B cell (primary cell): ENCODE measurements around the gene S100A12. TPM values are rescaled to one million over a fixed set of nuclear protein-coding genes. Genes with fewer than 3 reads are reported as not detected.
"Not testable (repeated sequence)": the region's sequence is repeated elsewhere in the genome, so short reads cannot be mapped to it uniquely, and the experiment has no call there.

ENCODE experiments used
- ATAC-seq: fragments of 200-7000 bp; cut with Tn5 transposase; one replicate; pipeline ENCODE4 v1.10.0; 2021; ENCODE audit warnings: low read depth, mild to moderate bottlenecking, moderate number of reproducible peaks, moderate library complexity
- CTCF ChIA-PET: fragments of 350-600 bp; sonication (Branson Sonifier 250); formaldehyde crosslinking; loops from one replicate; lab custom pipeline; 2021; ENCODE audit warnings: antibody characterized with exemption, inconsistent platforms; lab: Charles Lee
- POLR2A ChIA-PET: fragments of 350-600 bp; sonication (Branson Sonifier 250); formaldehyde crosslinking; loops from one replicate; lab custom pipeline; 2021; ENCODE audit warnings: antibody characterized with exemption; lab: Charles Lee
- DNase-seq: peaks from one replicate; pipeline ENCODE4 v3.0.0; 2013
- H2AFZ ChIP-seq: 2 replicates; pipeline ENCODE4 v1.6.1; 2012; ENCODE audit warnings: mild to moderate bottlenecking, low read depth, low read length; ENCODE audit not compliant: insufficient read depth, poor library complexity, severe bottlenecking
- H3K27ac ChIP-seq, 2 donors: 1 replicate in 1 of 2; 2 replicates in 1 of 2; pipeline ENCODE4 v1.5.1; 2012 to 2013; ENCODE audit warnings: low read length in 2 of 2, mild to moderate bottlenecking in 2 of 2, moderate library complexity in 1 of 2
- H3K27me3 ChIP-seq, 4 experiments: fragments of 200-600 bp in 1 of 4; sonication (generic) in 1 of 4; replicated peaks in 1 of 4; 1 replicate in 2 of 4; 2 replicates in 2 of 4; pipeline versions ENCODE4 v1.6.1 to v1.7.0; 2013 to 2016; ENCODE audit warnings: low read length in 3 of 4, mild to moderate bottlenecking in 2 of 4, mixed read lengths in 1 of 4, moderate library complexity in 1 of 4; ENCODE audit not compliant: insufficient read depth in 4 of 4, control insufficient read depth in 3 of 4; ENCODE audit errors: control extremely low read depth in 1 of 4
- H3K36me3 ChIP-seq, 2 experiments: replicated peaks in 1 of 2; 1 replicate in 1 of 2; 2 replicates in 1 of 2; pipeline versions ENCODE4 v1.6.1 to v1.7.1; 2013; ENCODE audit warnings: low read length in 1 of 2; ENCODE audit not compliant: insufficient read depth in 2 of 2, control insufficient read depth in 1 of 2; ENCODE audit errors: control extremely low read depth in 1 of 2, extremely low read depth in 1 of 2
- H3K4me1 ChIP-seq, 2 donors: fragments of 200-600 bp in 1 of 2; sonication (generic) in 1 of 2; 1 replicate in 1 of 2; 2 replicates in 1 of 2; pipeline versions ENCODE4 v1.5.1 to v1.6.1; 2013 to 2017; ENCODE audit warnings: low read length in 2 of 2; ENCODE audit not compliant: control insufficient read depth in 2 of 2, insufficient read depth in 2 of 2
- H3K4me2 ChIP-seq: replicated peaks from 2 replicates; pipeline ENCODE3; 2012; ENCODE audit warnings: mild to moderate bottlenecking, low read depth, low read length; ENCODE audit not compliant: poor library complexity, severe bottlenecking
- H3K4me3 ChIP-seq, 5 experiments: fragments of 200-600 bp in 1 of 5; sonication (generic) in 1 of 5; 1 replicate in 3 of 5; 2 replicates in 2 of 5; pipeline versions ENCODE4 v1.5.1 to v1.7.0; 2011 to 2016; ENCODE audit warnings: low read length in 4 of 5, mild to moderate bottlenecking in 4 of 5, low read depth in 2 of 5, control low read depth in 1 of 5, moderate library complexity in 1 of 5; ENCODE audit not compliant: insufficient read depth in 1 of 5; ENCODE audit errors: control extremely low read depth in 1 of 5, extremely low read depth in 1 of 5
- H3K79me2 ChIP-seq: fragments of 200-600 bp; sonication (generic); one replicate; pipeline ENCODE4 v1.6.0; 2016; ENCODE audit warnings: low read length; ENCODE audit not compliant: control insufficient read depth, insufficient read depth
- H3K9ac ChIP-seq: fragments of 200-600 bp; sonication (generic); 2 replicates; pipeline ENCODE4 v1.6.1; 2017; ENCODE audit warnings: mild to moderate bottlenecking, low read length, moderate library complexity
- H3K9me3 ChIP-seq, 3 donors: one replicate each; pipeline versions ENCODE4 v1.6.1 to v1.7.1; 2013; ENCODE audit warnings: low read length in 2 of 3; ENCODE audit not compliant: control insufficient read depth in 2 of 3, insufficient read depth in 1 of 3; ENCODE audit errors: control extremely low read depth in 1 of 3
- H4K20me1 ChIP-seq: 2 replicates; pipeline ENCODE4 v1.6.0; 2012; ENCODE audit warnings: mild to moderate bottlenecking, low read length; ENCODE audit not compliant: insufficient read depth, control insufficient read depth, poor library complexity, severe bottlenecking
- H3K27ac Mint-ChIP-seq: one replicate; pipeline ENCODE4 v1.8.0; 2021; ENCODE audit warnings: mixed read lengths
- H3K27me3 Mint-ChIP-seq: one replicate; pipeline ENCODE4 v1.8.0; 2021; ENCODE audit warnings: mixed read lengths
- H3K4me1 Mint-ChIP-seq: one replicate; pipeline ENCODE4 v1.8.0; 2021; ENCODE audit warnings: mixed read lengths
- H3K4me3 Mint-ChIP-seq: one replicate; pipeline ENCODE4 v1.8.0; 2021; ENCODE audit warnings: mixed read lengths
- H3K9me3 Mint-ChIP-seq: one replicate; pipeline ENCODE4 v1.8.0; 2022; ENCODE audit warnings: mixed read lengths; ENCODE audit not compliant: insufficient read depth
- WGBS: methylation state at CpG from one replicate; pipeline ENCODE4 v1.1.5; 2013; ENCODE audit warnings: missing lambda C conversion rate; ENCODE audit not compliant: insufficient coverage; 5-methylcytosine and 5-hydroxymethylcytosine counted together
- intact Hi-C: fragments of 100-400 bp; cut with micrococcal nuclease; formaldehyde crosslinking; loops from one replicate; pipeline ENCODE4 v1.10.0; 2022
- polyA plus RNA-seq: library from polyadenylated mRNA; depleted of rRNA; stranded (reverse); fragments of >200 nt; gene quantifications from 2 replicates; pipeline ENCODE4 v1.2.3, GENCODE V29; 2012
- total RNA-seq, 2 donors: library from RNA; stranded (reverse); fragments of 120-200 nt in 1 of 2; gene quantifications; 1 replicate in 1 of 2; 2 replicates in 1 of 2; pipeline versions ENCODE4 v1.2.3 to v1.2.4, GENCODE V29; 2013 to 2022

S100A12 gene
- total and polyA plus RNA-seq, 2 donors (not counting 1 experiment from before 2014, with no cell fraction given) = 3.4 TPM; not detected in 1

DNA sequence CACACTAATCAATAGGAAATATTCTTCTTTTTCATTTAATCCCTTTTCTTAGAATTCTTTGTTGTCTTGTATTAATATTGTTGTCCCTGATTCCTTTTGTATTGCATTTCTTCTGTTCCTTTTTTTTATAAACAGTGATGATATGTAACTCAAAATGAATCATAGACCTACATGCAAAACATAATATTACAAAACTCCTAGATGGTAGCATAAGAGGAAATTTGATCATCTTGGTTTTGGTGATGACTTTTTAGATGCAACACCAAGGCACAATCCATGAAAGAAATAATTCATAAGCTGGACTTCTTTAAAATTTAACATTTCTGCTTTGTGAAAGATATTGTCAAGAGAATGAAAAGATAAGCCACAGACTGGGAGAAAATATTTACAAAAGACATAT, 38.5 kb upstream of the S100A12 start:
- H2AFZ ChIP-seq, H3K4me3 Mint-ChIP-seq, H3K27ac Mint-ChIP-seq, CTCF ChIA-PET, H4K20me1 ChIP-seq, intact Hi-C loops, ATAC-seq, H3K9me3 Mint-ChIP-seq, H3K9me3 ChIP-seq, H3K36me3 ChIP-seq, H3K9ac ChIP-seq, DNase-seq, H3K27ac ChIP-seq, H3K4me1 ChIP-seq, H3K4me1 Mint-ChIP-seq, H3K27me3 ChIP-seq, H3K4me2 ChIP-seq, H3K79me2 ChIP-seq, H3K4me3 ChIP-seq, POLR2A ChIA-PET: not testable (repeated sequence)
- peaks cover 23% of the 10 kb centered on the region for H3K27me3 Mint-ChIP-seq

DNA sequence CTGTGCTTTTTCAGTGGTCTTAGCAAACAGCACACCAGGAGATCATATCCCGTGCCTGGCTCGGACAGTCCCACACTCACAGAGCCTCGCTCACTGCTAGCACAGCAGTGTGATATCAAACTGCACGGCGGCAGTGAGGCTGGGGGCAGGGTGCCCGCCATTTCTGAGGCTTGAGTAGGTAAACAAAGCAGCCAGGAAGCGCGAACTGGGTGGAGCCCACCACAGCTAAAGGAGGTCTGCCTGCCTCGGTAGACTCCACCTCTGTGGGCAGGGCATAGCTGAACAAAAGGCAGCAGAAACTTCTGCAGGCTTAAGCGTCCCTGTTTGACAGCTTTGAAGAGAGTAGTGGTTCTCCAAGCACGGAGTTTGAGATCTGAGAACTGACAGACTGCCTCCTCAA, 31.9 kb upstream of the S100A12 start:
- H3K27me3 ChIP-seq, H3K27ac ChIP-seq, CTCF ChIA-PET, H3K4me3 ChIP-seq, H3K27ac Mint-ChIP-seq, H3K4me1 Mint-ChIP-seq, H3K9me3 ChIP-seq, H3K9ac ChIP-seq, ATAC-seq, H4K20me1 ChIP-seq, H3K4me2 ChIP-seq, H2AFZ ChIP-seq, DNase-seq, H3K4me3 Mint-ChIP-seq, POLR2A ChIA-PET, H3K79me2 ChIP-seq, intact Hi-C loops, H3K36me3 ChIP-seq, H3K9me3 Mint-ChIP-seq, H3K4me1 ChIP-seq: not testable (repeated sequence)
- peaks cover 37% of the 10 kb centered on the region for H3K27me3 Mint-ChIP-seq
- 73% methylated on average over 11 of the region's 11 CpGs for WGBS

- H2AFZ ChIP-seq, H3K4me1 Mint-ChIP-seq, ATAC-seq, CTCF ChIA-PET, POLR2A ChIA-PET, H3K27ac ChIP-seq, H3K4me1 ChIP-seq, H3K9me3 ChIP-seq, H3K79me2 ChIP-seq, H3K27ac Mint-ChIP-seq, H3K36me3 ChIP-seq, H3K27me3 ChIP-seq, H3K9ac ChIP-seq, H3K4me3 ChIP-seq, H3K4me2 ChIP-seq, intact Hi-C loops, H3K9me3 Mint-ChIP-seq, DNase-seq, H4K20me1 ChIP-seq, H3K4me3 Mint-ChIP-seq: not testable (repeated sequence)
- peaks cover 46% of the 10 kb centered on the region for H3K27me3 Mint-ChIP-seq
- 81% methylated on average over 4 of the region's 6 CpGs for WGBS
Measured at GRCh38 chr1:153405825-153406599, 30.6 kb upstream of the S100A12 start.
